Stimulated activated CD8-positive, alpha-beta memory T cell treated with anti-CD3 and anti-CD28 coated beads, Interleukin-7, amount 100 ng/mL, for 4 hours (primary cell): ENCODE data around the gene ZNF226.
A peak's percentile ranks its signal among the peaks of the same experiment; 100 is the strongest.
"Not testable (repeated sequence)": the region's sequence is repeated elsewhere in the genome, so short reads cannot be mapped to it uniquely, and the experiment has no call there.

Source experiments
- DNase-seq, 2 donors: peaks; one replicate each; pipeline ENCODE4 v3.0.0-alpha.2; 2020; ENCODE audit warnings: low read depth in 2 of 2

ZNF226 gene

GRCh38 chr19:44164673-44165512, at the start of gene ZNF226:
TSS of gene ZNF226 (plus strand) at chr19:44165100. CDS start at chr19:44170081, 4,981 bp downstream.
- DNase-seq: peak; percentile 77 to 84

DNA sequence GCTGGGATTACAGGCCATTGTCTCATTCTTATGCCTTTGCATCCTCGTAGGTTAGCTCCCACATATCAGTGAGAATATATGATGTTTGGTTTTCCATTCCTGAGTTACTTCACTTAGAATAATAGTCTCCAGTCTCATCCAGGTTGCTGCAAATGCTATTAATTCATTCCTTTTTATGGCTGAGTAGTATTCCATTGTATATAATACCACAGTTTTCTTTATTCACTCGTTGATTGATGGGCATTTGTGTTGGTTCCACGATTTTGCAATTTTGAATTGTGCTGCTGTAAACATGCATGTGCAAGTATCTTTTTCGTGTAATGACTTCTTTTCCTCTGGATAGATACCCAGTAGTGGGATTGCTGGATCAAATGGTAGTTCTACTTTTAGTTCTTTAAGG, 43.7 kb upstream of the ZNF226 start:
- not testable (repeated sequence) for DNase-seq

DNA sequence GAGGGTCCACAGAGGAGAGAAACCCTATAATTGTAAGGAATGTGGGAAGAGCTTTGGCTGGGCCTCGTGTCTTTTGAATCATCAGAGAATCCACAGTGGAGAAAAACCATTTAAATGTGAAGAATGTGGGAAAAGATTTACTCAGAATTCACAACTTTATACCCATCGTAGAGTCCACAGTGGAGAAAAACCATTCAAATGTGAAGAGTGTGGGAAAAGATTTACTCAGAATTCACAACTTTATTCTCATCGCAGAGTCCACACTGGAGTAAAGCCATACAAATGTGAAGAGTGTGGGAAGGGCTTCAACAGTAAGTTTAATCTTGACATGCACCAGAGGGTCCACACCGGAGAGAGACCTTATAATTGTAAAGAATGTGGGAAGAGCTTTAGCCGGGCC, 32.9 kb upstream of the ZNF226 start:
- DNase-seq: no peak

GRCh38 chr19:44141191-44142058, 23.5 kb upstream of the ZNF226 start, which contains the start of gene ZNF234:
TSS of gene ZNF234 (plus strand) at chr19:44141554. CDS start at chr19:44144633, 3,079 bp downstream.
- DNase-seq: peak; percentile 67 to 69

GRCh38 chr19:44142059-44142433, 22.9 kb upstream of the ZNF226 start:
- no peak for DNase-seq

DNA sequence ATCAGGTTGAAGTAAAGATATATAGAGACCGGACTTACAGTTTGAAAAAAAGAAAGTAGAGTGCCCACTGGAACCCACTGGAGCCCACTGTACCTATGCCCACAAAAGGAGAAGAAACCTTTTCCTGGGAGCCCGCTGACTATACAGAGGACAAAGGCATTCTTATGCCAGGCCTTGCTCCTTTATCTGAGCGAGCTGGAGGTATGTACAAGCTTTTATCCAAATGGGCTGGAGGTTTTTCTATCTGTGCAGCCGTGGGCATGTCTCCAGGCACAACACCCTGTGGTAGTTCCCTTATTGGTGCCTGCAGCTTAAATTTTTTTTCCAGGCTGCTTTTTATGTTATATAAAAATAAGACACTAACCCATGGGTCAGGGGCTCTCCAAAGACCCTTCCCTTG, 15.1 kb upstream of the ZNF226 start:
- no peak for DNase-seq

GRCh38 chr19:44151491-44151890, 13.4 kb upstream of the ZNF226 start:
- no peak for DNase-seq

- DNase-seq: no peak
Measured at GRCh38 chr19:44156475-44156874, 8.4 kb upstream of the ZNF226 start.

DNA sequence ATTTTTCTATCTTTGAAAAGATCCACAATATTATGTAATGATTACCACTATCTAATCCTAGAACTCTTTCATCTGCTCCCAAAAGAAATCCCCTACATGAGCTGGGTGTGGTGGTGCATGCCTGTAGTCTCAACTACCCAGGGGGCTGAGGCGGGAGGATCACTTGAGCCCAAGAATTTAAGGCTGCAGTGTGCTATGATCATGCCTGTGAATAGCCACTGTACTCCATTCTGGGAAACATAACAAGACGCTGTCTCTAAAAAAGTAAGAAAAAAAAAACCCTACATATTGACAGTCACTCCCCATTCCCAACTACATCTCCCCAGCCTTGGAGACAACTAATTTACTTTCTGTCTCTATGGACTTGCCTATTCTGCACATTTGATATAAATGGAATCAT, 1.1 kb upstream of the ZNF226 start:
- DNase-seq: no peak

DNA sequence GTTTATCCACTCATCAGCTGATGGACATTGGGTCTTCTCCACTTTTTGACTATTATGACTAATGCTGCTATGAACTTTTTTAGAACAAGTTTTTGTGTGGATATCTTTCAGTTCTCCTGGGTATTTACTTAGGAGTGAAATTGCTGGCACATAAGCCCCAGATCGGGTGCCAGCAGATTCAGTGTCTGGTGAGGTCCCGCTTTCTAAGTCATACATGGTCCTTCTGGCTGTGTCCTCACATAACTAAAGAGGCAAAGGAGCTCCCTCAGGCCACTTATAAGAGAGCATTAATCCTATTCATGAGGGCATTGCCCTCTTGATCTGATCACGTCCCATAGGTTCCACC, 600 bp upstream of the ZNF226 start:
- no peak for DNase-seq

GRCh38 chr19:44170660-44171059, 5.8 kb downstream of the ZNF226 start:
- not testable (repeated sequence) for DNase-seq

DNA sequence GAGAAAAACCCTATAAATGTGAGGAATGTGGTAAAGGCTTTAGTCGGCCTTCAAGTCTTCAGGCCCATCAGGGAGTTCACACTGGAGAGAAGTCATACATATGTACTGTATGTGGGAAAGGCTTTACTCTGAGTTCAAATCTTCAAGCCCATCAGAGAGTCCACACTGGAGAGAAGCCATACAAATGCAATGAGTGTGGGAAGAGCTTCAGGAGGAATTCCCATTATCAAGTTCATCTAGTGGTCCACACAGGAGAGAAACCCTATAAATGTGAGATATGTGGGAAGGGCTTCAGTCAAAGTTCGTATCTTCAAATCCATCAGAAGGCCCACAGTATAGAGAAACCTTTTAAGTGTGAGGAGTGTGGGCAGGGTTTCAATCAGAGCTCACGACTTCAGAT, 11.7 kb downstream of the ZNF226 start:
- no peak for DNase-seq

DNA sequence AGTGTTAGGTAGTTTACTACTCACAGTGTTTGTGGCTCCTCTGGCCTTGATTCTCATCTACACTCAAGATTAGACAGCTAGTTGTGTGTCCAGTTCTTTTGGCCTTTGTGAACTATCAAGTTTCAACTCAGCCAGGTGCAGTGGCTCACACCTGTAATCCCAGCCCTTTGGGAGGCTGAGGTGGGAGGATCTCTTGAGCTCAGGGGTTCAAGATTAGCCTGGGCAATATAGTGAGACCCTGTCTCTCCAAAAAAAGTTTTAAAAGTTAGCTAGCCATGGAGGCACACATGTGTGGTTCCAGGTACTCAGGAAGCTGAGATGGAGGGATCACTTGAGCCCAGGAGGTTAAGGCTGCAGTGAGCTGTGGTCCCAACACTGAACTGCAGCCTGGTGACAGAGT, 16.1 kb downstream of the ZNF226 start:
- DNase-seq: no peak

DNA sequence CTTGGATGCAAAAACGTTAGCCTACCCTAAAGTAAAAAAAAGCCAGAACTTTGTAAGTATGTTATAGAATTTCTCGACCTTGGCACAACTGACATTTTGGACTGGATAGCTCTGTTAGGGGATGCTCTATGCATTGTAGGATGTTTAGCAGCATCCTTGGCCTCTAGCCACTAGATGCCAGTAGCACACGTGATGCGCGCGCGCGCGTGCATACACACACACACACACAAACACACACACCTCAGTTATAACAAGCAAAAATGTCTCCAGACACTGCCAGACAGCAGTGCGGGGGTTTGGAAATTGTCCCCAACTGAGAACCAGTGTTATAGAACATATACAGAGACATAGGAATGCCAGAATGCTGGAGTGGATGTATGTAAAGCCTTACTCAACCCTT, 17.2 kb downstream of the ZNF226 start:
- DNase-seq: no peak

DNA sequence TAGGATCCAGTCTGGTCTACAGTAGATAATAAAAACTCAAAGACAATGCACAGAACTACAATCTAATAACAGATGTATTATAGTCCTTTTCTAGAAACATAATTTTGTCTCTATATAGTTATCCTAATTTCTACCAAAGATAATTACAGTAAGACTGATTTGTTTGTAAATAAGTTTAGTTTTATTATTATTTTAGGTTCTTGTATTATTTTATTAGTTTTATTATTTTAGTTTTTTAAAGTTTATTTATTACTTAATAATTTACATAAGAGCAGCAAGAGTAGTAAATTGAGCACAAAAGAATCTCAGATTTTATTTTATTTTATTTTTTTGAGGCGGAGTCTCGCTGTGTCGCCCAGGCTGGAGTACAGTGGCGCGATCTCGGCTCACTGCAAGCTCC, 25.1 kb downstream of the ZNF226 start:
- no peak for DNase-seq

DNA sequence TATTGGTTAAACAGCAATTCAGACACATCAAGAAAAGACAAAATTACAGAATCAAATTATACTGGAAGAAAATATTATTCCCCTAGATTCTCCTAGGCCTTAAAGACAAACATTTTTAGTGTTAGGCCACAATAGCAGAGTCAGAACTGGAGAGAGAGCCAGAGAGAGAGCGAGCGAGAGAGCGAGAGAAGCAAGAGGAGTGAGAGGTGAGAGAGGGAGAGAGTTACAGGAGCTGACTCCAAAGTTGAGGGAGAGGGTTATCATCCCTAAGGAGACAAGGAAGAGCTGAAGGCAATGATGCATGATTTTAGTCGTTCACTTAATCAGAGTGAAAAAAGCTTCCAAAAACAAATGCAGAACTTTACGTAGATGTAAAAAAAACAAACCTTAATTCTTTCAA, 27.2 kb downstream of the ZNF226 start:
- no peak for DNase-seq

- no peak for DNase-seq
Measured at GRCh38 chr19:44196772-44197171, 31.9 kb downstream of the ZNF226 start.

- no peak for DNase-seq
Measured at GRCh38 chr19:44202470-44202869, 37.6 kb downstream of the ZNF226 start.

DNA sequence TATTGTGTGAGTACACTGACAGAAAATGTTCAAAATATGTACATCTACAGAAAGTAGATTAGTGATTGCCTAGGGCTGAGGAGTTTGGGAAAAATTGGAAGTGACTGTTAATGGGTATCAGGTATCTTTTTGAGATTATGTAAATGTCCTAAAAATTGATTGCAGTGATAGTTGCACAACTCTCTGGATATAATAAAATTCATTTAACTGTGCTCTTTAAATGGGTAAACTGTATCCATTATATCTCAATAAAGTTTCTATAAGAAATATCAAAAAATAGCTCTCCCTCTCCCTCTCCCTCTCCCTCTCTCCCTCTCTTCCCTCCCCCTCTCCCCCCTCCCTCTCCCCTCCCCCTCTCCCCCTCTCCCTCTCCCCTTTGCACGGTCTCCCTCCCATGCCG, 38.1 kb downstream of the ZNF226 start:
- no peak for DNase-seq

GRCh38 chr19:44203877-44204276, 39.0 kb downstream of the ZNF226 start:
- not testable (repeated sequence) for DNase-seq

GRCh38 chr19:44204772-44205171, 39.9 kb downstream of the ZNF226 start:
- no peak for DNase-seq

DNA sequence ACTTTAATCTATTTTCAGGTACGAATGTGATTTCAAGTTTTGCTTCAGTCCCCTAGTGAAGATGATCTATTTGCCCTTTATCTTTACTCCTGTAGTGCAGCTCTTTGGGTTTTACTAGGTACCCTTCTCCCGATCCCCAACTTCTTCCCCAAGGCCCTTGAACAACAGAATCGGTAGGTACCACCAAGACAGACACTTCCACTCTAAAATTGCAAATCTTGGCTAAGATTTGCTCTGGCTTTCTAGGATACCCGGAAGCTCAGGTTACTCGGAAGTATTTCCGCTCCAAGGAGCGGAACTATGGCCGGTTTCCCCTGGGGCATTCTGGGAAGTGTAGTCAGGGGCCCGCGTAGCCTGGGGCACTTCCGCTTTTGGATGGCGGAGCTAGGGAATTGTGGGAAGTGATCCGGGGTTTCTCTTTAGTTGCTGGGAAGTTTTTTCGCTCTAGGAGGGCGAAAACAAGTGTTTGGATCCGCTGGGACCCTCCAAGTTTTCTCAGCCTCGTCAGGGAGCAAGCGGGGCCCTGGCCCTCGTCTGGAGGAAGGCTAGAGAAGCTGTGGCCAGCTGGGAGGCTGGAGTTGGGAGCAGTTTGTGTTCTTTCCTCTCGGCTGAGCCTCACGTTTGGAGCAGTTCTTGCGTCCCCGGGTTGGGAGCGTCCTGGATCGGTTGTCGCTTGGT, 42.4 kb downstream of the ZNF226 start:
- DNase-seq: peak; percentile 72 to 74
